Measurements from ENCODE around the gene SLC25A52.

Gene SLC25A52

DNA sequence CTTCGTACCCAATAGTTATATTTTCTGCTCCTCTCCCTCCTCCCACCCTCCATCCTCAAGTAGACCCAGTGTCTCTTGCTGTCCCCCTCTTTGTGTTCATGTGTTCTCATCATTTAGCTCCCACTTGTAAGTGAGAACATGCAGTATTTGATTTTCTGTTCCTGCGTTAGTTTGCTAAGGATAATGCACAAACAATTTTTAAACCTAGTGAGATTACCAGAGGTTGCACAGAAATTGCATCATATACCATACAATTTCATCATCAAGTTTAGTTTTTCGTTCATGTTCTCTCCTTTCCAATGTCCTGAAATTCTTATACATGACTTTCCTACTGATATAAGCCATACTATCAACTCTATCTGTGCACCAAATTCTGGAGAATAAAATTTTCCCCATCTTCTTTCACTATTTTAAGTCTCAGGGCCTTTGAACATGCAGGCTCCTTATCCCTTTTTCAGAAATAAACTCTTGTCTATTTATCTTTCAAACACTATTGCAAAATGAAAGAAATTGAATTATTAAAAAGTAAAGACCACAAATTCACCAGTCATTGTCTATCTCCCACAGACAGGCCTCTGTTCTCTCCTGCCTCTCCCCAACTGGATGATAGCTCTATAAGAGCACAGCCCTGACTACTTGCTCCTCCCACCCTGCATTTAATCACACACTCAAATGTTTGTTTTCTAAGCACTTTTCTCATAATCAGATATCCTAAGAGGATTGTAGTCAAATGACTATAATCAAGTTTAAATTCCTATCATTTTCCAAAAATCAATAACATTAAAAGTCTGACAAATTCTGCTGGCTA, 49.1 kb downstream of the SLC25A52 start:
- no peak for DNase-seq (ENCODE audit: low read depth)
- TF ChIP-seq, protein P1, sequence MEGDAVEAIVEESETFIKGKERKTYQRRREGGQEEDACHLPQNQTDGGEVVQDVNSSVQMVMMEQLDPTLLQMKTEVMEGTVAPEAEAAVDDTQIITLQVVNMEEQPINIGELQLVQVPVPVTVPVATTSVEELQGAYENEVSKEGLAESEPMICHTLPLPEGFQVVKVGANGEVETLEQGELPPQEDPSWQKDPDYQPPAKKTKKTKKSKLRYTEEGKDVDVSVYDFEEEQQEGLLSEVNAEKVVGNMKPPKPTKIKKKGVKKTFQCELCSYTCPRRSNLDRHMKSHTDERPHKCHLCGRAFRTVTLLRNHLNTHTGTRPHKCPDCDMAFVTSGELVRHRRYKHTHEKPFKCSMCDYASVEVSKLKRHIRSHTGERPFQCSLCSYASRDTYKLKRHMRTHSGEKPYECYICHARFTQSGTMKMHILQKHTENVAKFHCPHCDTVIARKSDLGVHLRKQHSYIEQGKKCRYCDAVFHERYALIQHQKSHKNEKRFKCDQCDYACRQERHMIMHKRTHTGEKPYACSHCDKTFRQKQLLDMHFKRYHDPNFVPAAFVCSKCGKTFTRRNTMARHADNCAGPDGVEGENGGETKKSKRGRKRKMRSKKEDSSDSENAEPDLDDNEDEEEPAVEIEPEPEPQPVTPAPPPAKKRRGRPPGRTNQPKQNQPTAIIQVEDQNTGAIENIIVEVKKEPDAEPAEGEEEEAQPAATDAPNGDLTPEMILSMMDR (IDR thresholded peaks at IDR 0.05; ENCODE audit: control insufficient read depth, extremely low read depth, insufficient read depth): no peak
- H3K4me3 ChIP-seq (ENCODE audit: low read depth, low read length): no peak overlapping the region

DNA sequence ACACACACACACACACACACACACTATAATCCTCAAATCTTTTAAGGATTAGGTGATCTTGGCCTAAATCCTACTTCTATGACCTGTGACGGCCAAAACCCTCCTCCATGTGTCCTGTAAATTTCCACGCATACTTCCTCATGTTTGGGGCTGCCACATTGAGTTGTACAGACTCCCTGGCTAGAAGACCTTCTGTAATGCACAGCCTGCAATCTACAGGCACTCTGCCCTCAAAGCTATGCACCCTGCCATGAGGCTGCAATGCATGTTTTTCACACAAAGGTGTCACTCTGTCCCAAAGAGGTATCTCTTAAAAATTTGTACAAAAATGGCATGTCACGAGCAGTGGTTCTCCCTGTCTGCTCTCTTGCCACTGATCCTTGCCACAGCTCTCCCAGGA, 49.9 kb downstream of the SLC25A52 start:
- DNase-seq (ENCODE audit: low read depth): no peak
- H3K4me3 ChIP-seq (ENCODE audit: low read depth, low read length): no peak overlapping the region
- TF ChIP-seq, protein P1 (IDR thresholded peaks at IDR 0.05; ENCODE audit: control insufficient read depth, extremely low read depth, insufficient read depth): 0 out of 2 replicates have a peak, but pooled peaks have one; percentile 21

All from LNCaP clone FGC (cell line).